Measurements from ENCODE around the gene SIPA1L3. TPM values are rescaled to one million over a fixed set of nuclear protein-coding genes. Genes with fewer than 3 reads are reported as not detected.
A peak's percentile ranks its signal among the peaks of the same experiment; 100 is the strongest.

Gene SIPA1L3
- total and polyA plus RNA-seq, 2 donors from 2014 or later = 5.8 to 61.7 TPM

- DNase-seq = no peak
- no peak for FAIRE-seq
These were observed 68.1 kb downstream of the SIPA1L3 start for GRCh38 chr19:37975071-37975470.

GRCh38 chr19:37975596-37976515 is 68.8 kb downstream of the SIPA1L3 start:
- DNase-seq = no peak
- intact Hi-C loops (cut with DNase I) = no loop called here

More at GRCh38 chr19:37975071-37975470, 68.1 kb downstream of the SIPA1L3 start:
- intact Hi-C loops (cut with DNase I) = no loop called here
- TF ChIP-seq CTCF (IDR thresholded peaks at IDR 0.05; ENCODE audit: borderline replicate concordance, extremely low read depth, insufficient read depth) = peak; percentile 28
- H3K9me3 ChIP-seq (ENCODE audit: control insufficient read depth in 2 of 3, insufficient read depth in 1 of 3, low read length in 3 of 3) = peaks cover 0 to 6% (median 2%) of the 10 kb centered on the region in 3 donors
- H3K4me3 ChIP-seq (ENCODE audit: low read length in 3 of 3) = no peak overlapping the region
- H3K9ac ChIP-seq (ENCODE audit: low read length in 3 of 3) = no peak overlapping the region
- no peak overlapping the region for H3K27ac ChIP-seq (ENCODE audit: low read depth in 2 of 2, low read length in 2 of 2)
- H3K27me3 ChIP-seq (ENCODE audit: control insufficient read depth, insufficient read depth, low read length) = no peaks in the 10 kb centered on the region
- H3K36me3 ChIP-seq (ENCODE audit: control insufficient read depth in 2 of 3, insufficient read depth in 3 of 3, low read length in 3 of 3) = no peaks in the 10 kb centered on the region
- peaks cover 0 to 6% (median 6%) of the 10 kb centered on the region in 3 donors for H3K4me1 ChIP-seq (ENCODE audit: control insufficient read depth in 2 of 3, insufficient read depth in 2 of 3, low read depth in 1 of 3, low read length in 3 of 3)

DNA sequence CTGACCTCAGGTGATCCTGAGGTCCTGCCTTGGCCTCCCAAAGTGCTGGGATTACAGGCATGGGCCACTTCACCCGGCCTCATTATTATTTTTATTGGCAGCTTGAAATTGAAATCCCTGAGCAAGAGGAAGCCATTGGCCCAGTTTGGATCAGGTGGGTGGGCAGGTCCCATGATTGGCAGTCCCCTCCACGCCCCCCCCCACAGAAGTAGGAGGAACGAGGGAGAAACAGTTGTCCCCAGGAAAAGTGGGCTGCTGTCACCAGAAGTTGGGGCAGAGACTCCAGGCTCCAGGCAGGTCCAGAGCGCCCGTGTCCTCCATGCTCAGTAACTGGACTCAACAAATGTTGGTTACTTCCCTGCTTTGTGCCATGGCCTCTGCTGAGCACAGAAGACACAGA is 70.4 kb downstream of the SIPA1L3 start:
- intact Hi-C loops (cut with DNase I) = no loop called here
- no peak for TF ChIP-seq CTCF (IDR thresholded peaks at IDR 0.05; ENCODE audit: borderline replicate concordance, extremely low read depth, insufficient read depth)
- no peak overlapping the region for H3K9ac ChIP-seq (ENCODE audit: low read length in 3 of 3)
- DNase-seq (no peak), FAIRE-seq (no peak)
- H3K9me3 ChIP-seq (ENCODE audit: control insufficient read depth in 2 of 3, insufficient read depth in 1 of 3, low read length in 3 of 3) = no peaks in the 10 kb centered on the region
- peaks cover 0 to 22% (median 19%) of the 10 kb centered on the region in 3 donors for H3K4me1 ChIP-seq (ENCODE audit: control insufficient read depth in 2 of 3, insufficient read depth in 2 of 3, low read depth in 1 of 3, low read length in 3 of 3)
- no peaks in the 10 kb centered on the region for H3K27me3 ChIP-seq (ENCODE audit: control insufficient read depth, insufficient read depth, low read length)
- H3K27ac ChIP-seq (ENCODE audit: low read depth in 2 of 2, low read length in 2 of 2) = peak overlapping the region; percentile 16 to 61
- no peaks in the 10 kb centered on the region for H3K36me3 ChIP-seq (ENCODE audit: control insufficient read depth in 2 of 3, insufficient read depth in 3 of 3, low read length in 3 of 3)
- H3K4me3 ChIP-seq (ENCODE audit: low read length in 3 of 3) = no peak overlapping the region

More at GRCh38 chr19:37975596-37976515, 68.8 kb downstream of the SIPA1L3 start:
- no peak for FAIRE-seq
- Histone ChIP-seq H3K36me3 (ENCODE audit: control insufficient read depth in 2 of 3, insufficient read depth in 3 of 3, low read length in 3 of 3) (no peaks in the 10 kb centered on the region), H3K9ac (ENCODE audit: low read length in 3 of 3) (no peak overlapping the region), H3K4me1 (ENCODE audit: control insufficient read depth in 2 of 3, insufficient read depth in 2 of 3, low read depth in 1 of 3, low read length in 3 of 3) (peaks cover 0 to 12% (median 10%) of the 10 kb centered on the region in 3 donors), H3K4me3 (ENCODE audit: low read length in 3 of 3) (no peak overlapping the region), H3K9me3 (ENCODE audit: control insufficient read depth in 2 of 3, insufficient read depth in 1 of 3, low read length in 3 of 3) (no peaks in the 10 kb centered on the region), H3K27me3 (ENCODE audit: control insufficient read depth, insufficient read depth, low read length) (no peaks in the 10 kb centered on the region), H3K27ac (ENCODE audit: low read depth in 2 of 2, low read length in 2 of 2) (no peak overlapping the region)
- TF ChIP-seq CTCF (IDR thresholded peaks at IDR 0.05; ENCODE audit: borderline replicate concordance, extremely low read depth, insufficient read depth) = no peak
